ENCODE results near the gene GSTA2.
"Not testable (repeated sequence)": the region's sequence is repeated elsewhere in the genome, so short reads cannot be mapped to it uniquely, and the experiment has no call there.

Gene GSTA2

DNA sequence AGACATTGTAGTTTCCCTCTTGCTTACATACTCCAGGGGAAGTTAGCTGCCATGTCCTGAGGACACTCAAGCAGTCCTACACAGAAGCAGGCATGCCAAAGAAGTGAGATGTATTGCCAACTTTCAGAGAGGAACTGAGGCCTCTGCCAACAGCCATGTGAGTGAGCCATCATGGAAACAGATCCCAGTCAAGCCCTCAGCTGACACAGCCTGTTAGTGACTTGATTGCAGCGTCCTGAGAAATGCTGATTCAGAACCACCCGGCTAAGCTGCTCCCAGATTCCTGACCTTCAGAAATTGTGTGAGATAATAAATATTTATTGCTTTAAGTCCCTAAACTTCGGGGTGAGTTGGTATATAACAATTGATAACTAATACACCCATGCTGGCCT lies 38.1 kb downstream of the GSTA2 start:
- DNase-seq, result peak; percentile 51

DNA sequence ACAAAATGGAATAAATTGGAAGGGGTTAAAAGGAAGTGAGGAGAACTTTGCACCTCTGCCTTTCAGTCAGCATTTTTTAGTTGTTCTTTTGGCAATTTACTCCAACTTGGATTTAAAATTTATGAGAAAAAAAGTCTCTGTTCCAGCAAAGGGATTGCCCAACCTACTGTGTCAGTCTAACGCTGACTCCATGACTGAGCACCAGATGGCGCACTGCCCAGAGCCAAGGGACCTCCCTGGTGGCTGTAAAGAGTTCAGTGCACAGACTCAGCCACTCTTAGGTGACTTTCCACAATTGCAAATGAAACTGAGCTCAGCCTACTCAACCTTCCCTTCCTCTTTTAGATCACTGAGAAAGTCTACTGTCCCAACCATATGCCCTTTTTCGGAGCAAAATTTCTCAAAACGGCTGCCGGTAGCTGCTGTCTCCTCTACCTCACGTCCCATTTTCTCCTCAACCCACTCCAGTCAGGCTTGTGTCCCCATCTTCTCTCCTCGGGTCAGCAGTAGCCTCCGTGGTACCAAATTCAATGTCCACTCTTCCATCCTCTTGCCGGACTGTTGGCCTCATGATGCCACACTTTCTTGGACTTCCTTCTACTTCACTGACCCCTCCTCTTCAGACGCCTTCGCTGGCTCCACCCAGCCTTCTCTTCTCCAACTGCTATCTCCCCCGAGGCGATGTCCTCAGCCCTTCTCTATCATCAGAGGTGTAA lies 38.7 kb downstream of the GSTA2 start:
- DNase-seq, result peak; percentile 90

- no peak for DNase-seq
These were observed 39.3 kb downstream of the GSTA2 start for GRCh38 chr6:52724042-52724405.

GRCh38 chr6:52720321-52720720 lies 43.0 kb downstream of the GSTA2 start:
- DNase-seq, result no peak

- DNase-seq, result peak; percentile 88
These were observed 44.7 kb downstream of the GSTA2 start for GRCh38 chr6:52718550-52718949.

- DNase-seq, result not testable (repeated sequence)
These were observed 48.5 kb downstream of the GSTA2 start for GRCh38 chr6:52714761-52715160.

GRCh38 chr6:52712136-52712535 lies 51.1 kb downstream of the GSTA2 start:
- no peak for DNase-seq

GRCh38 chr6:52707963-52708680 lies 55.2 kb downstream of the GSTA2 start:
- DNase-seq, result peak; percentile 14

GRCh38 chr6:52706001-52706400 lies 57.3 kb downstream of the GSTA2 start:
- DNase-seq, result no peak

- DNase-seq, result not testable (repeated sequence)
These were observed 58.3 kb downstream of the GSTA2 start for GRCh38 chr6:52704781-52705502.

DNA sequence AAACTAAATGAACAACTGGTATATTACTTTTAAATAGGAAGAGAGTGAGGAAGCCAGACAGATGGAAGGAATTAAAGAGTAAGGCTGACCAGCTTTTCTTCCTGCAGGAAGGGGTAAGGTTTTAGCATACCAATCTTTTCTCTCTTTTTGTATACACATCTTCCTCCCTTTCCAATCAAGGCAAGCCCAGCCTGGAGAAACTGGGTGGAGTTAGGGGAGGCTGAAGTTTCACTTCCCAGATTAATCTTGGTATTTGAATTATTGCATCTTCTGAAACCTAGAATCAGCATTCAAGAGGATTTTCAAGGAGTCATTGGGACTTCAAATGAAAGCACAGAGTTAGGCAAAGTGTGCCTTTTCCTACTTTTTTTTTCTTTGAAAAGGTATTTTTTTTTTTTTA lies 59.2 kb downstream of the GSTA2 start:
- no peak for DNase-seq
